ENCODE data around the gene AGPAT2.

The AGPAT2 gene

DNA sequence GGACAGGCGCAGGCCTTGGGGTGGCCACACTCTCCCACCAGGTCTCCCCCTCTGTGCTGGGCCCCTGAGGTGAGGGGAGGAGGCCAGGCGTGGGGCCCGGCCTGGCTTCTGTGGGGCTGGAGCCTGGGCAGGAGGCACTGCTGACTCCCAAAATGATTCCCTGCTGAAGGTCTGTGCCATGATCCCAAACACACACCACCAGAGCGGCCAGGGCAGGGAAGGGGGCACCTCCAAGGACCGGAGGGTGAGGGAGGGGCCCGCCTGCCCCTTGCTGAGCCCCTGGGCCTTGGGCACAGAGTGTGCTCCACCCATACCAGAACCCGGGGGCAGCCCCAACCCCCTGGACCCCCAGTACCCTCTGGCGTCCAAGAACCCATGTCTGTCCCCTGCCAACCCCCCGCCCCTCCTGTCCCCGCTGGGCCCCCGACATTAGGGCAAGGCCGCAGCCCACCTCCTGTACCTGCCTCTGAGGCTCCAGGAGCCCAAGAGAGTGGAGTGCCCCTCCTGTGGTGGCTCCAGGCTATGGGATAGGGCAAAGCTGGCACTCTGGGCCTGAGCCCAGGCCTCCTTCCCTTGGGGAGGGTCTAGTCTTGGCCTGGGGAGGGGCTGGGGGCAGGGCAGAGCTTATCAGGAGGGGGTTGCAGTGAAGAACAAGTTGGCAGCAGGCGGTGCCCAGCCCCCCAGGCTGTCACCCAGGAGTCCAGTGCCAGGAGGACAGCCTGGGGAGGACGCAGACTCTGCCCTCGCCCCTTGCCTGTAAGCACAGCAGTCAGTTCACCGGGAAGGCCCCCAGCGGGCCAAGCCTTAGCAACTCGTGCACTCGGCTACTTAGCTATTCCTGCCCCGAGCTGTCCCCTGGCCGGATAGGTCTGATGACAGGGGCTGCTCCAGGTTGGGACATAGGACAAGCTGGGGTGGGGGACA, 27.1 kb downstream of the AGPAT2 start:
- DNase-seq, result no peak

DNA sequence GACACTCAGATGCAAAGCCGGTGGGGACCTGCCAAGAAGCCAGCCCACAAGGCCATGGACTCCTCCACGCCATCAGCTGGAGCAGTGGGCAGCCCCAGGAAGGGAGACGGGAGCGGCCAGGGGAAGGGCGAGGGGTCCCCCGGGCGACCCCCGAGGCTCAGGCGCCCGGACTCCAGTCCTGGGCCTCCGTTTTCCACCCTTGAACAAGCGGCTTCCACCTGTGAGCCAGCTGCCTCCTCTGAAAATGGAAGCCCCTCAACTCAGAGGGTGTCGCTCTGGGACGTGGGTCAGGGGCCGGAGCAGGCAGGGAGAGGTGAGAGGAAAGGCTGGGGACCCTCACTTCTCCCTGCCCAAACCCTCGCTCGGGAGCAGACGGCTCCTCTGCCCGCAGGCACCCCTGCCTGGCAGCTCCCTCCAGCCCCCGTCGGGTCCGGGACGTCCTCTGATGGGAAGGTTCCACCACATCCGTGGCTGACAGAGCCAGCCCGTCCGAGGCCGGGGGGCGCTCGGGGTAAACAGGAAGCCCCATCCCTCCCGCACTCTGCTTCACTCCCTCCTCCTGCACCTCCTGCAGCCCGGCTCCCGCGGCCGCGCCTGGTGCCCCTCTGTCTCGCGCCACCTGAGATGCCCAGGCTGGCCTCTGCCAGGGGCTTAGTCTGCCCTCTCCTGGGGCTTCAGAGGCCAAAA, 28.3 kb downstream of the AGPAT2 start:
- no peak for DNase-seq

DNA sequence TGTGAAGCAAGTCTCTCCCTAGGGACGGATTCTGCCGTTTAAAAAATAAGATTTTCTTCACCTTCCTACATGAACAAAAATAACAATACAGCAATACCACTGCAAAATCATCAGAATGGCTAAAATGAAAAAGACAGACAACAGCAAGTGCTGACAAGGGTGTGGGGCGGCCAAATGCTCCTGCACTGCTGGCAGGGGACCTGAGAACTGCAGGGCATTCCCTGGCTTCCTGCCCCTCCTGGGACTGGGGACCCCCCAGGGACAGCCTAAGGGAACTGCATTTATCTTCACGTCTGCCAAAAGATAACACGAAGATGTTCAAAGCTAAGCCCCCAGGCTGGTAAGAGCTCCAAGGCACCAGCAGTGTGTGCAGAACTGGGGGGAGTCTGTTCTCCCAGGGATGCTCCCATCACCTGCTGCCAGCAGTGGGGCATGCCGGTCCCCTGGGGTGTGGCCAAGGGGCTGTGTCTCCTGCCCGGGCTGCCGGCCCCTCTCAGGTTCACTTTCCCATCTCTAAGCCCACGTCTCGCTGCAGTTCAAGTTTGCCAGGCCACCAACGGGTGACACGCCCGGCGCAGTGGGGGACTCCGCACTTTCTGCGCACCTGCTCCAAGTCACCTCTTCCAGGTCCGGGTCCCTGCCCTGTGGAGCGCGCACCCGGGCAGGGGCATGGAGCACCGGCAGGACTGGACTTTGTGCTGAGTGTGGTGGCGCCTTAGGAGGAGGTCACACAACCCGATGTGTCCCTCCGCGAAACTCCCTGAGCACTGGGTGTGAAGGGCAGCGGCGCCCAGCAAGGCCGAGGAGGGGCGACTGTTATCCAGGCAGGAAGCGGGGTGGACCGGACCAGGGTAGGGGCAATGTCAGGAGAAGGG, 29.0 kb downstream of the AGPAT2 start:
- DNase-seq, result no peak

DNA sequence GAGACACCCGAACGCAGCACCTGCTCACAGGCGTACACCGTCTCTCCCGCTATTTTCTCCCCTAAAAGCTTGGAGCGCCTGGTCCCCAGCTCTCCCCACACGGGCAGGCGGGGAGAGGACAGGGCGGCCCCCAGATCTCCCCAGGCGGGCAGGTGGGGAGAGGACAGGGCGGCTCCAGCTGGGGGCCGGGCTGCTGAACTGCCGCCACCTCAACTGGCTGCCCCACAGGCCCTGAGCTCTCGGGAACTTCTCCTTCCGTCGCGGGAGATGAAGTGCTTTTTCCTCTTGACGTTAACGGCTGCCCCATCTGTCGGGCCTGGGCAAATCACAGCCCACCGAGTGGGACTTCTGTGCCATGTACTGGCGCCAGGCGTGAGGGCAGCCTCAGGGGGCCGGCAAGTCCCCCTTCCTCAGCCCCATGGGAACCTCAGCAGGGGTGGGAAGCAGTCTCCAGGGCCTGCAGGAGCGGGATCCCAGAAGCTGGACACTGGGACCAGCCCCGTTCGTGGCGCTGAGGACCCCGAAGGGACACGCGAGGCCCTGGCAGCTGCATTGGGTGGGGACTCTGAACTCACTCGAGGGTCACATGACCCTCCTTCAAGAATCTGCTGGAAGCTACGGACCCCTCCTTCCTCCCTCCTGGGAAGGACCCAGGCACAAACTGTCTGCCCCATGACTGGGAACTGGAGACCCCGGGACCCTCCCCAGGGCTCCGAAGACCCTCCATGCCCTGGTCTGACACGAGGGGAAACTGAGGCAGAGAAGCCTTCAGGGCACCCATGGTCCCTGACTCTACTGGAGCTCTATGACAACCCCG, 30.3 kb downstream of the AGPAT2 start:
- no peak for DNase-seq

DNA sequence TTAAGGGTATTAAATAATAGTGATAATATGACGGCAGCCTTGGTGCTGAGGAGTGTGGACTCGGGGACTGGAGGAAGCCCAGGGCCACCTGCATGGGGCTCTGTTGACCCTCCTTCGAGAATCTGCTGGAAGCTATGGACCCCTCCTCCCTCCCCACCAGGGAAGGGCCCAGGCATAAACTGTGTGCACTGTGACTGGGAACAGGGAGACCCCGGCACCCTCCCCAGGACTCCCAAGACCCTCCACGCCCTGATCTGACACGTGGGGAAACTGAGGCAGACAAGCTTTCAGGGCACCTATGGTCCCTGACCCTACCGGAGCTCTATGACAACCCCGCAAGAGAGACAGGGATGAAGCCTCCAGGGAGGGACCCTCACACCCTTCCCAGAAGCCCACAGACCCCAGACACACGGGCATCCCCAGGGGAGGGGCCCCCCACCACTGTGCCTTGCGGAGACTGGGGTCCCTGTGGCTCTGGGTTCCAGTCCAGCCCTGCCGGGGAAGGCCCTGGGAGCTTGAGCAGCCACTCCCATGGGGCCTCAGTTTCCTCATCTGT, 31.0 kb downstream of the AGPAT2 start:
- DNase-seq, result no peak

DNA sequence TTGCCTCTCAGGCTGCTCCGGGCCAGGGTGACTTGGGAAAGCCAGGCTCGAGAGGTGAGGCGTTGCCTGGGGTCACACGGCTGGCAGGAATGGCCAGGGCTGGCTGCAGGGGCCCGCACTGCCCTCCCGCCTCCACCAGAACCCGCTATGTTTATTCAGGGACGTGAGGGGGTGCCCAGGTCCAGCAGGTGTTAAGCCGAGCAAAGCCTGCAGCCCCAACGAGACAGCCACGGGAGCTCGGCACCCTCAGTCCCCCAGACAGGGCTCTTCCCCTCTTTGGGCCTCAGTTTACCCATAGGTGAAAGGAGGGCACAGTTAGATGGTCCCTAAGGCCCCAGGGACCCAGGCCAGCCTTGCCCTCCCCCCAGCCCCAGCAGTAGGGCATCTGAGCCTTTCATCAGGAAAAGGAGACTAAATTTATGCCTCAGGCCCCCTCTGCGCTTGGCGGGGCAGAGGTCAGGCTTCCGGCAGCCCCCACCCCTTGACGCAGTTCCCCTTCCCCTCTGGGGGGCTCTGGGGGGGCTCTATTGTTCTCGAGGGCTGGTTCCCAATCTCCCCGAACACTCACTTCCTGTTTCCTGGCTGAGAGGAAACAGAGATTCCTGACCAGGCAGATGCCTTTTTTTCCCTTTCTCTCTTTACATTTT, 31.6 kb downstream of the AGPAT2 start:
- DNase-seq, result no peak

DNA sequence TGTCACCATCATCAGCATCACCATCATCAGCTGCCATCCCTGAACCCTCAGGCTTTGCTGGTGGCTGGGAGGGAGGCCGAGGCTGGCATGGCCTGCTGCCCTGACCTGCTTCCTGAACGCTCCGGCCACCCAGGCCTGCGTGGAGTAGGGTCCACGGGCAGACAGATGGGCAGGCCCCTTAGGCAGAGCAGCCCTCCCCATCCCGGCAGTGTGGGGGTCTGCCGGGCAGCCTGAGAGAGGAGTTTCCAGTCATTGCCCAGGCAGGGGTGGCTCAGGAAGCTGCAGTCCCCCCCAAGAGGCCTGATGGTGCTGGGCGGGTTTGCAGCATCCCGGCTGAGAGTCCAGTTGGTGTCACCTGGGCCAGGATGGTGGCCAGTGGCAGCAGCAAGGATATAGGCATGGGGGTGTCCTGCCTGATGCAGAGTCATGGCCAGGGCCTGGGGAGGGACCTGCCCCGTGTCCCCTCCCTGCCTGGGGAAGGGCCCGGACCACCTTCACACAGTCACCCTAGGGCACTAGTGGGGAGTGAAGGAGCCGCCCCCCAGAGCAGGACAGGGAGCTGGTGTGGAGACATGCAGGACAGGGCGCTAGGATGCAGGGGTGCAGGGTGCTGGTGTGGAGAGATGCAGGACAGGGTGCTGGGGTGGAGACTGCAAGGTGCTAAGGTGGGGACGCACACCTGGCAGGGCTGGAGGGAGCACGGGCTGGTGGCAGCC, 32.3 kb downstream of the AGPAT2 start:
- no peak for DNase-seq

DNA sequence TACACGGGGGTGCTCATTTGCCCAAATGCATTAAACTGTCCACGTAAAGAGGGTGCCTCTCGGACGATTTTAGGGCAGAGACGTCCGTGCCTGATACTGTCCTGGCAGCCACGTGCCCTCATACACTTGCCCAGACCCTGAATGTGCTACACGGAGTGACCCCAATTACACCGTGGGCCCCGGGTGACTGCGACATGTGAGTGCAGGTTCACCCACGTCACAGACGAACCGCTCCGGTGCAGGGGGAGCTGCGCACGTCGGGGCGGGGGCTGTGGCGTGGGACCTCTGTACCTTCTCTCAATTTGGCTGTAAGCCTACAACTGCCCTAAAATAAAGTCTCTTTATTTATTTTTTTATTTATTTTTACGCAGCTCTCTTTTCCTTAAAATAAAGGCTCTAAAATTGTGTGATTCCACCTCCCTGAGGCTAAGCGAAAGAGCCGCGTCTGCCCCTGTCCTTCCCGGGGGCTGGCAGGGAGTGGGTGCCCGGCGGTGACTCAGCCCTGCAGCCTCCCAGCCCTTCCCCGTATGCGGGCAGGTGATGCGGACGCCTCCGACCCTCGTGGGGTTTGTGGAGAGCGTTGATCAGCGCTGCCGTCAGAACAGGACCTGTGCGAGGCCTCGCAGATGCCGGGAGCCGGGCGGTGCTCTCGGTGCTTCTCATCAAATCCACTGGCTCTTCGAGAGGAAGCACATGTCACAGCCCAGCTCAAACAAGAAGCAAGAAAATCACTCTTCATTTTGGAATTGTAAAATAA, 33.8 kb downstream of the AGPAT2 start:
- no peak for DNase-seq

DNA sequence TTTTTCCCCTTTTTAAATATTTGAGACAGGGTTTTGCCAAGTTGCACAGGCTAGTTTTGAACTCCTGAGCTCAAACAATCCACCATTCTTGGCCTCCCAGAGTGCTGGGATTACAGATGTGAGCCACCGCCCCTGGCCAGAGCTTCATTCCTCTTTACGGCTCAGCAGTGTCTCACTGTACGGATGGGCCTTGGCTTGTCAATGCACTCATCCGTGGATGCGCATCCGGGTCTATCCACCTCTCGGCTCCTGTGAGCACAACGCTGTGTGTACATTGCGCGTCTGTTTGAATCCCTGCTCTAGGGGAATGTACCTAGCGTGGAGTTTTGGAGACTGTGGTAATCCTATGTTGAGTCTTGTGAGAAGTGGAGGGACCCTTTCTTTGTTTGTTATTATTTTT, 35.4 kb downstream of the AGPAT2 start:
- DNase-seq, result no peak

DNA sequence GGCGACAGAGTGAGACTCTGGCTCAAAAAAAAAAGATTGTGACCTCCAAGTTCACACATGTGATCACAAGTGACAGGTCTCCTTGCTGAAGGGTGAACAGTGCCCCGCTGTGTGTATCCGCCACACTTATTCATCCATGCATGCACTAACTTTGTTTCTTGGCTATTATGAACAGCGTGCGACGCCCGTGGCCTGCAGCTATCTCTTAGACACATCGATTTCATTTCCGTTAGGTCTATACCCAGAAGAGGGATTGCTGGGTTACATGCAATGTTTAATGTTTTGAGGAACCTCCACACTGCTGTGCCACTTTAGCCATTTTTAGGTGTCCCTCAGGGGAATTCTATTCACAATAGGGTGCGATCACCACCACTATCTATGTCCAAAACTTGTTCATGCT, 36.6 kb downstream of the AGPAT2 start:
- DNase-seq, result peak; percentile 72

DNA sequence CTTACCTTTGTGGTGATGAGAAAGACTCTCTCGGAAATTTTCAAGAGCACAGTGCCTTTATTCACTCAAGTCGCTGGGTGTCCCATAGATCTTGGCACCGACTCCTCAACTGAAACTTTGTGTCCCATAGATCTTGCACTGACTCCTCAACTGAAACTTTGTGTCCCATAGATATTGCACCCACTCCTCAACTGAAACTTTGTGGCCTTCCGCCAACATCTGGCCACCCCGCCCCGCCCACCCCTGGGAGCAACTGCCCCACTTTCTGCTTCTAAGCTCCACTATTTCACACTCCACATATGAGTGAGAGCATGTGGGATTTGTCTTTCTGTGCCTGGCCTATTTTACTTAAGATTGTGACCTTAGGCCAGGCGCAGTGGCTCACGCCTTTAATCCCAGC, 37.2 kb downstream of the AGPAT2 start:
- DNase-seq, result no peak

DNA sequence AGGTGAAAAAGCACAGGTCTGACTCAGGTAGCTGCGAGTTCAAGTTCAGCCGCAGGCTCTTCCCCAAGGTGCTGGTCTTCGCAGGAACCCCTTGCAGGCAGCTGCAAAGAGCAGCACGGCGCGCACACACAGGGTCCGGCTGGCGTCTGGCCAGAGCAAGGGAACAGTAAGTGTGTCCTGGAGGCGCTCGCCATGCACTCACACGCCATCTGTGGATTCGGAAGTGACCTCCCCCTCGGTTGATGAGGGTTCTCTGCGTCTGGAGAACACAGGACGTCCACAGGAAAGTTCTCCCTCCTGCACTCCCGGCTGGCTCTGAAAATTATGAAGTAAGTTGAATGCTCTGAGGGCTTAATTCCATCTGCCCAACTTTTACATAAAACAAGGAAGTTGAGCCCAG, 38.5 kb downstream of the AGPAT2 start:
- DNase-seq, result no peak

DNA sequence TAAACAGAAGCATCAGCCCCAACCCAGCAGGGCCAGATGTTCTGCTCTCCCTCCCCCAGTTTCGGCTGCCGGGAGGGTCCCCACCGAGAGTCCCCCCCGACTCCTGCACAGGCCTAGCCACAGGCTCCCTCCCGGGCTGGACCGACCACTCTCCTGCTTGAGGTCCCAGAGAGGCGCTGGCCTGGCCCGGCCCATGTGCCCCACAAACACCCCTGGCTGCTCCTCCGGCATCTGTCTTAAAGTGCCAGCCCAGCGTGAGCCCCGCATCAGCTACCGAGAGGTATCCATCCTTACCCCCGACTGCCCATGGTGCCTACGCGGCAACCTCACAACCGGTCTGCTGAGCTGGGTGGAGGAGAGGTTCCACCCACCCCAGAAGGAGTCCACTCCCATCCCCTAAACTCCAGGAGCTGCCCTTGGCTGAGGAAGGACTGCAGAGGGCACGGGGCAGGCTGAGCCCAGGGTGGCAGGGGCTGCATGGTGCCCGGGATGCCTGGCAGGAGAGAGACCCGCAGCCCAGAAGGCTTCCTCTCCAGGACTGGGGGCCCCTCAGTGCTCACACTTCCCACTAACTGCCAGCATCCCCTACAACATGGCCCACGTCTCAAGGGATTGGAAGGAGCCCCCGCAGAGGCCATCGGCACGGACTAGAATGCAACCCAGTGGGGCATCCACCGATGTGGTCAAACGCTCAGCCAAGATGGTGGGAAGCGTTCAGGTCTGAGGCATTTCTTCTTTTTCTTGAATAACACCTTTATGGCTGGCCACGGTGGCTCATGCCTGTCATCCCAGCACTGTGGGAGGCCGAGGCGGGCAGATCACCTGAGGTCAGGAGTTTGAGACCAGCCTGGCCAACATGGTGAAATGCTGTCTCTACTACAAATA, 40.2 kb downstream of the AGPAT2 start:
- no peak for DNase-seq

DNA sequence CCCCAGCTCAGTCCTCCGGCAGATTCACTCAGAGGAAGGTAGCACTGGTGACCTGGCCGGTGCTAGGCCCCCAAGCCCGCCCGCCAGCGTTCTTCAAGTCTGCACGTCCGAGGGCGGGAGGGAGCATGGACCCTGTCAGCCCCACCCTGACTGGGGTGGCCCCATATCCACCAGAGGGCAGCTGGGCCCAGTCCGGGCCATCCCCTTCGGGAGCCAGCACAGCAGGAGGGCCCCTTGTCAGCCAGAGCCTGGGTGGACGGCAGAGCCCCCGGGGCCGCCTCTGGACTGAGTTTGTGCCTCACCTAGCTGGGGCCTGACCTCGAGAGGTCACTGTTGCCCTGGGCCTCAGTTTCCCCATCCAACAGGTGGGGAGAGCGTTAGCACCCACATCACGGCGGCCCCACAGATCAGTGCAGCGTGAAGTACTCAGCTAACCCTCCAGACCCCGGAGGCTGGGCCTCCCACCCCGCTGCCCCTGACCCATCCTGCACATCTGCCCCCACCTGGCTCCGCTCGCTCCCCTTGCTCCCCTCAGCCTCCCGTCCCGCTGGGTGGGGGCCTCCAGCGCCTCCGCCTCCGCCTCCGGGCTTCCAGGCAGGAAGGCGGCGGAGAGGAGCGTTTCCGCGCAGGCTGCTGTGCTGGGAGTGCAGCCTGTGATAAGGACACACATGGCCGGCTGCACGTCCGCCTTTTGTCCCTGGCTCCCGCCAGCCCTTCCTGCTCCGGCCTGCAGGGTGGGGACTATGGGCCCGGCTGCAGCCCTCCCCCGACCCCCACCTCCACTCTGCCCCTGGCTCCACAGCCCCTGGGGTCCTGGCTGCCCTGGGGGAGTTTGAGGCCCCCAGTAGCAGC, 41.1 kb downstream of the AGPAT2 start:
- peak; percentile 75 for DNase-seq

DNA sequence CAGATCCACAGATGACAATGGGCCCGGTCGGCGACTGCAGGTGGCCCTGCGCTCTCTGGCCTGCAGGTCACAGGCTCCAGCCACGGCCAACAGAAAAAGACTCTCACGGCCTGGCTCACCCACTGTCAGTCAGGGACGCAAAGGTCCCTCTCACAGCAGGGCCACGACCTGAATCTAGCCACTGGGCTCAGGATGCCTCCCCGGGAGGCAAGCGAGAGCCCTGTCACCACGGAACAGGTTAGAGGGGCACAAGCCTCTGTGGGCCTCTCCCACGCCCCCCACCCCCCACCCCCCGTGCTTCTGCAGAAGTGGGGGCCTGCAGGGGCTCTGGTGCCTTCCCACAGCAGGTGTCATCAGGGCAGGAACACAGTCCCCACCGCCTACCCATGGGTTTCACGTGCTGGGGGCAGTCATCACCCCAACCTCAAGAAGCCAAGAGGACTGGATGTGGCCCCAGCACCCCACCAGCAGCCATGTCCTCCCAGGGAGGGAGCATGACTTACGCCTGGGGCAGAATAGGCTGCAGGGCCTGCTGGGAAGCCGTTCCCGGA, 41.8 kb downstream of the AGPAT2 start:
- DNase-seq, result no peak

DNA sequence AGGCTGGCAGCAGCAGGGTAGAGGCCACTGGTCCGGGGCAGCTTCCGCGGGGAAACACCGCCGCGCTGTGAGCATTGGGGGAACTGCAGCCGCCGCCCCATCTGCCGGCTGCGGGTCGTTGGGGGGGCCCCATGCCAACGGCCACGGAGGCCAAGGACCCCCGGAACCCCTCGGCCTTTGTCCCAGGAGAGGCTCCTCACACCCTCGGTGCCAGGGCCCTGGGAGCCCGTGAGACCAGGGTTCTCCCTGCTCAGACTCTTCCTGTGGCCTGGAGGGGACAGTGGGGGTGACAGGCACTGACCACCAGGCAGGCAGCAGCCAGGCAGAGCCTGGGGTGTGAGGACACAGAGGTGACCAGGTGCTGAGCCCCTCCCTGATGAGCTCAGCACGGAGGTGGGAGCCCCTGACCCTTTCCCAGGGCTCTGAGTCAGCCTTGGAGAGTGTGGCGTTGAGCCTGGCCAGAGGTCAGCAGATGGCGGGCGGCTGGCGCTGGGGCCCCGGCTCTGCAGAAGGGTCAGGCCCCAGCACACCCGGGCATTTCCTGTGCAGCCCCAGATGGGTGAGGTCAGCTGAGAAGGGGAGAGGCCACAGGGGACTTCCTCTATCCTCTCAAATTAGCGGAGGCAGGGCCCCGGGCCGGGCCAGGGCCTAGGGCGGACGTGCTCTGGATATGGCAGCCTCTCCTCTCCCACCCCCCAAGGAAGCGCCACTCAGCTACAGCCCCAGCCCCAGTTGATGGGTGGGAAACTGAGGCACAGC, 42.5 kb downstream of the AGPAT2 start:
- peak; percentile 80 for DNase-seq

DNA sequence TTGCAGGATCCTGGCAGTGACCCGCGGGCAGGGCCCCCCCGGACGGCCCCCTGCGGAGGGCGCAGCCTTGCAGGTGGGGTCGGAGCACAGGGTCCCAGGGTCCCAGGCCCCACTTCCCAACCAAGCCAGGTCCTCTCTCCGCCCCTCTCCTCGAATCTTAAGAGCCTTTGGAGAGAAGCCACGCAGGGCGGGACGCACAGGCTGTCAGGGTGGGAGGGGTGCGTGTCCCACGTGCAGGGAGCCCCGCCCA, 43.0 kb downstream of the AGPAT2 start:
- DNase-seq, result no peak
